ENCODE results near the gene SFT2D1. TPM values are rescaled to one million over a fixed set of nuclear protein-coding genes. Genes with fewer than 3 reads are reported as not detected.

The SFT2D1 gene
- total RNA-seq, 1 experiment from 2014 or later, result 65.6 TPM

DNA sequence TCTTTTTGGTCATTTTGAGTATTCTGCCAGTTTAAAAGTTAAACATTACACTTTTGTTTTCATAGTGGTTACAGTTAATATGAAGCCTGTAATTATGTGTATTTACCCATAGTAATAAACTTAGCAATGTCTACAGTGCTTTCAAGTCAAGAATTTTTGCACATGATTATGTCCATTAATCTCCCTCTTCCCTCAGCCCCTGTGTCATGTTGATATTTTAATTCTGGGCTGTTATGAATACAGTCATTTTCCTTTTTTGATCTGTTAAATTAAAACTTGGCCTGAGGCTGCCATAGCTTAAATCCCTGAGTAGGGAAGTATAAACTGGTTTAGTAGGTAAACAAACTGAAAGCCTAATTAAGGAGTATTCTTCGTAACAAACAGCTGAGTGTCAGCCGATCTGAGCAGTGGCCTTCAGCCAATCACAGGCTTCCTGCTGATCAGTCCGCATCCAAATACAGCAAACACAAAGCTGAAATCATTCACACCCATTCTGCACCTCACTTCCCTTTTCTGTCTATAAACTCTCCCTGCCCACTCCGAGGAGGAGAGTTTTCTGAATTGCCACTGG is 9.5 kb upstream of the SFT2D1 start:
- H4K20me1 ChIP-seq (ENCODE audit: insufficient read depth), result no peaks in the 10 kb centered on the region
- CTCF ChIA-PET, result no interaction called here
- intact Hi-C loops (cut with micrococcal nuclease), result no loop called here
- H3K4me2 ChIP-seq (ENCODE audit: low read length), result no peak overlapping the region
- H3K4me1 ChIP-seq (ENCODE audit: control insufficient read depth in 1 of 2, insufficient read depth in 2 of 2, low read length in 2 of 2), result no peaks in the 10 kb centered on the region
- TF ChIP-seq, protein P1, sequence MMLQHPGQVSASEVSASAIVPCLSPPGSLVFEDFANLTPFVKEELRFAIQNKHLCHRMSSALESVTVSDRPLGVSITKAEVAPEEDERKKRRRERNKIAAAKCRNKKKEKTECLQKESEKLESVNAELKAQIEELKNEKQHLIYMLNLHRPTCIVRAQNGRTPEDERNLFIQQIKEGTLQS (IDR thresholded peaks at IDR 0.05), result no peak
- H3K4me3 ChIP-seq (replicated peaks in 1 of 2; ENCODE audit: low read depth in 1 of 2, low read length in 2 of 2), result no peak overlapping the region
- no peaks in the 10 kb centered on the region for H3K9me3 ChIP-seq (ENCODE audit: control insufficient read depth in 1 of 2, insufficient read depth in 1 of 2, low read depth in 1 of 2, low read length in 2 of 2)
- no peak overlapping the region for H2AFZ ChIP-seq (ENCODE audit: low read depth, low read length, poor library complexity, severe bottlenecking)
- no TSS peak for BruUV-seq (replicated peaks)
- RAD21 ChIA-PET (ENCODE audit: low non-redundant PET in 1 of 2, low total read pairs in 2 of 2, uncharacterized antibody in 2 of 2, unreplicated experiment in 2 of 2), result no interaction called here
- DNase-seq (ENCODE audit: low read depth, low spot score), result no peak
- no peaks in the 10 kb centered on the region for H3K36me3 ChIP-seq (ENCODE audit: control insufficient read depth in 1 of 2, insufficient read depth in 2 of 2, low read length in 2 of 2)
- ATAC-seq, result no peak
- POLR2A ChIA-PET, result no interaction called here
- H3K27ac ChIP-seq (ENCODE audit: low read depth, low read length), result no peak overlapping the region
- no peak overlapping the region for H3K9ac ChIP-seq (ENCODE audit: low read length)
- H3K9me2 ChIP-seq (ENCODE audit: insufficient read depth), result no peaks in the 10 kb centered on the region
- no peaks in the 10 kb centered on the region; the same call in none of the 2 replicates for H3K27me3 ChIP-seq (ENCODE audit: insufficient read depth, low read length)
- no peaks in the 10 kb centered on the region for H3K79me2 ChIP-seq (ENCODE audit: insufficient read depth, low read length)

DNA sequence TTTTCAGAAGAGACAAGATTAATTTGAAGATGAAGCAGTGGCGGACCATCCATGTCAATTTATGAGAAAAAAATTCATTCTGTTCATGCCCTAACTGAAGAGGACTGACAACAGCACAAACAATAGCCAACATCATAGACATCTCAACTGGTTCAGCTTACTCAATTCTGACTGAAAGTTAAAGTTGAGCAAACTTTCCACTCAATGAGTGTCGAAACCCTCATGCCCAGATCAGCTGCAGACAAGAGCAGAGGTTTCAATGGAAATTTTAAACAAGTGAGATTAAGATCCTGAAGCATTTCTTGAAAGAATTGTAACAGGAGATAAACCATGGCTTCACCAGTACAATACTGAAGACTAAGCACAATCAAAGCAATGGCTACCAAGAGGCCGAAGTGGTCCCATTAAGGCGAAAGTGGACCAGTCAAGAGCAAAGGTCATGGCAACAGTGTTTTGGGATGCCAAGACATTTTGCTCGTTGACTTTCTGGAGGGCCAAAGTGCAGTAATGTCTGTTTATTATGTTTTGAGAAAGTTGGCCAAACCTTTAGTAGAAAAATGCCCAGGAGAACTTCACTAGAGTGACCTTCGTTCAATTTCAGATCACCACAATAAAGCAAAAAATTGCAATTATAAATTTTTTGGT is 6.1 kb upstream of the SFT2D1 start:
- RAD21 ChIA-PET (ENCODE audit: low non-redundant PET in 1 of 2, low total read pairs in 2 of 2, uncharacterized antibody in 2 of 2, unreplicated experiment in 2 of 2), result no interaction called here
- no peak overlapping the region for H3K9ac ChIP-seq (ENCODE audit: low read length)
- no peak for ATAC-seq
- H3K79me2 ChIP-seq (ENCODE audit: insufficient read depth, low read length), result no peaks in the 10 kb centered on the region
- no peak for DNase-seq (ENCODE audit: low read depth, low spot score)
- H3K4me2 ChIP-seq (ENCODE audit: low read length), result no peak overlapping the region
- H3K9me3 ChIP-seq (ENCODE audit: control insufficient read depth in 1 of 2, insufficient read depth in 1 of 2, low read depth in 1 of 2, low read length in 2 of 2), result no peaks in the 10 kb centered on the region
- H2AFZ ChIP-seq (ENCODE audit: low read depth, low read length, poor library complexity, severe bottlenecking), result no peak overlapping the region
- peaks cover 0 to under 1% of the 10 kb centered on the region in 2 experiments; a peak in 1 of 4 replicates for H3K4me1 ChIP-seq (ENCODE audit: control insufficient read depth in 1 of 2, insufficient read depth in 2 of 2, low read length in 2 of 2)
- CTCF ChIA-PET, result no interaction called here
- intact Hi-C loops (cut with micrococcal nuclease), result no loop called here
- H3K36me3 ChIP-seq (ENCODE audit: control insufficient read depth in 1 of 2, insufficient read depth in 2 of 2, low read length in 2 of 2), result no peaks in the 10 kb centered on the region
- no peak overlapping the region for H3K4me3 ChIP-seq (replicated peaks in 1 of 2; ENCODE audit: low read depth in 1 of 2, low read length in 2 of 2)
- H3K27ac ChIP-seq (ENCODE audit: low read depth, low read length), result no peak overlapping the region
- POLR2A ChIA-PET, result no interaction called here
- H4K20me1 ChIP-seq (ENCODE audit: insufficient read depth), result no peaks in the 10 kb centered on the region
- H3K27me3 ChIP-seq (ENCODE audit: insufficient read depth, low read length), result no peaks in the 10 kb centered on the region
- BruUV-seq (replicated peaks), result no TSS peak
- H3K9me2 ChIP-seq (ENCODE audit: insufficient read depth), result no peaks in the 10 kb centered on the region
- no peak for TF ChIP-seq ZFX (IDR thresholded peaks at IDR 0.05)
- TF ChIP-seq, protein P2, sequence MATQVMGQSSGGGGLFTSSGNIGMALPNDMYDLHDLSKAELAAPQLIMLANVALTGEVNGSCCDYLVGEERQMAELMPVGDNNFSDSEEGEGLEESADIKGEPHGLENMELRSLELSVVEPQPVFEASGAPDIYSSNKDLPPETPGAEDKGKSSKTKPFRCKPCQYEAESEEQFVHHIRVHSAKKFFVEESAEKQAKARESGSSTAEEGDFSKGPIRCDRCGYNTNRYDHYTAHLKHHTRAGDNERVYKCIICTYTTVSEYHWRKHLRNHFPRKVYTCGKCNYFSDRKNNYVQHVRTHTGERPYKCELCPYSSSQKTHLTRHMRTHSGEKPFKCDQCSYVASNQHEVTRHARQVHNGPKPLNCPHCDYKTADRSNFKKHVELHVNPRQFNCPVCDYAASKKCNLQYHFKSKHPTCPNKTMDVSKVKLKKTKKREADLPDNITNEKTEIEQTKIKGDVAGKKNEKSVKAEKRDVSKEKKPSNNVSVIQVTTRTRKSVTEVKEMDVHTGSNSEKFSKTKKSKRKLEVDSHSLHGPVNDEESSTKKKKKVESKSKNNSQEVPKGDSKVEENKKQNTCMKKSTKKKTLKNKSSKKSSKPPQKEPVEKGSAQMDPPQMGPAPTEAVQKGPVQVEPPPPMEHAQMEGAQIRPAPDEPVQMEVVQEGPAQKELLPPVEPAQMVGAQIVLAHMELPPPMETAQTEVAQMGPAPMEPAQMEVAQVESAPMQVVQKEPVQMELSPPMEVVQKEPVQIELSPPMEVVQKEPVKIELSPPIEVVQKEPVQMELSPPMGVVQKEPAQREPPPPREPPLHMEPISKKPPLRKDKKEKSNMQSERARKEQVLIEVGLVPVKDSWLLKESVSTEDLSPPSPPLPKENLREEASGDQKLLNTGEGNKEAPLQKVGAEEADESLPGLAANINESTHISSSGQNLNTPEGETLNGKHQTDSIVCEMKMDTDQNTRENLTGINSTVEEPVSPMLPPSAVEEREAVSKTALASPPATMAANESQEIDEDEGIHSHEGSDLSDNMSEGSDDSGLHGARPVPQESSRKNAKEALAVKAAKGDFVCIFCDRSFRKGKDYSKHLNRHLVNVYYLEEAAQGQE (IDR thresholded peaks at IDR 0.05; ENCODE audit: low read depth), result no peak
- no peak for TF ChIP-seq YY1 (IDR thresholded peaks at IDR 0.05; ENCODE audit: extremely low read depth, insufficient replicate concordance, low read depth, low read length)
- TF ChIP-seq JUND (IDR thresholded peaks at IDR 0.05), result no peak
- no peak for TF ChIP-seq CEBPB (IDR thresholded peaks at IDR 0.05; ENCODE audit: low read depth)
- no peak for TF ChIP-seq SIN3A (IDR thresholded peaks at IDR 0.05; ENCODE audit: low read depth)
- TF ChIP-seq POLR2A (IDR thresholded peaks at IDR 0.05; ENCODE audit: borderline replicate concordance, extremely low read depth, insufficient read depth, insufficient read length), result no peak
- TF ChIP-seq ZNF274 (IDR thresholded peaks at IDR 0.05; ENCODE audit: low read depth, low read length), result no peak
- TF ChIP-seq, protein P3, sequence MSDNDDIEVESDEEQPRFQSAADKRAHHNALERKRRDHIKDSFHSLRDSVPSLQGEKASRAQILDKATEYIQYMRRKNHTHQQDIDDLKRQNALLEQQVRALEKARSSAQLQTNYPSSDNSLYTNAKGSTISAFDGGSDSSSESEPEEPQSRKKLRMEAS (IDR thresholded peaks at IDR 0.05), result no peak
- TF ChIP-seq, protein P1 (IDR thresholded peaks at IDR 0.05), result no peak
- no peak for TF ChIP-seq EZH2phosphoT487 (IDR thresholded peaks at IDR 0.05; ENCODE audit: borderline replicate concordance)
- no peak for TF ChIP-seq RAD21 (IDR thresholded peaks at IDR 0.05; ENCODE audit: low read depth)
- TF ChIP-seq, protein P4, sequence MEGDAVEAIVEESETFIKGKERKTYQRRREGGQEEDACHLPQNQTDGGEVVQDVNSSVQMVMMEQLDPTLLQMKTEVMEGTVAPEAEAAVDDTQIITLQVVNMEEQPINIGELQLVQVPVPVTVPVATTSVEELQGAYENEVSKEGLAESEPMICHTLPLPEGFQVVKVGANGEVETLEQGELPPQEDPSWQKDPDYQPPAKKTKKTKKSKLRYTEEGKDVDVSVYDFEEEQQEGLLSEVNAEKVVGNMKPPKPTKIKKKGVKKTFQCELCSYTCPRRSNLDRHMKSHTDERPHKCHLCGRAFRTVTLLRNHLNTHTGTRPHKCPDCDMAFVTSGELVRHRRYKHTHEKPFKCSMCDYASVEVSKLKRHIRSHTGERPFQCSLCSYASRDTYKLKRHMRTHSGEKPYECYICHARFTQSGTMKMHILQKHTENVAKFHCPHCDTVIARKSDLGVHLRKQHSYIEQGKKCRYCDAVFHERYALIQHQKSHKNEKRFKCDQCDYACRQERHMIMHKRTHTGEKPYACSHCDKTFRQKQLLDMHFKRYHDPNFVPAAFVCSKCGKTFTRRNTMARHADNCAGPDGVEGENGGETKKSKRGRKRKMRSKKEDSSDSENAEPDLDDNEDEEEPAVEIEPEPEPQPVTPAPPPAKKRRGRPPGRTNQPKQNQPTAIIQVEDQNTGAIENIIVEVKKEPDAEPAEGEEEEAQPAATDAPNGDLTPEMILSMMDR (IDR thresholded peaks at IDR 0.05 in 2 of 3, conservative IDR thresholded peaks at IDR 0.05 in 1 of 3; ENCODE audit: borderline replicate concordance in 1 of 3, insufficient read depth in 1 of 3, low read depth in 2 of 3, low read length in 2 of 3), result no peak
- no peak for TF ChIP-seq SP1 (IDR thresholded peaks at IDR 0.05; ENCODE audit: low read depth)

Measured in HCT116 (cell line).